RWPE1 (cell line): ENCODE measurements around the gene UPK3BL2.
A peak's percentile ranks its signal among the peaks of the same experiment; 100 is the strongest.
"Not testable (repeated sequence)": the region's sequence is repeated elsewhere in the genome, so short reads cannot be mapped to it uniquely, and the experiment has no call there.

Source experiments
- CTCF ChIA-PET: fragments of 350-600 bp; sonication (Branson Sonifier 250); formaldehyde crosslinking; extraction: SDS; loops from one replicate; lab custom pipeline; 2021; lab: Yijun Ruan, JAX
- POLR2A ChIA-PET: fragments of 400-600 bp; formaldehyde crosslinking; extraction: SDS; loops from one replicate; lab custom pipeline; 2020; ENCODE audit warnings: antibody characterized with exemption; ENCODE audit not compliant: low non-redundant PET; lab: Yijun Ruan, JAX
- DNase-seq: peaks from one replicate; pipeline ENCODE4 v3.0.0; 2012; ENCODE audit warnings: low spot score
- H3K27ac ChIP-seq: fragments of 450-650 bp; 2 replicates; pipeline ENCODE4 v1.5.1; 2017

UPK3BL2 gene

GRCh38 chr7:102544372-102544771 is 876 bp upstream of the UPK3BL2 start:
- H3K27ac ChIP-seq, CTCF ChIA-PET, DNase-seq: not testable (repeated sequence)
- POLR2A ChIA-PET, result interaction anchor here (0.6 kb wide), 1 partner anchor 112 kb away, joined by 5 read pairs; no protein-coding TSS in a partner anchor

- DNase-seq, CTCF ChIA-PET, H3K27ac ChIP-seq, POLR2A ChIA-PET: not testable (repeated sequence)
Observed at GRCh38 chr7:102542771-102543170, 725 bp downstream of the UPK3BL2 start.

GRCh38 chr7:102542083-102542482 is 1.4 kb downstream of the UPK3BL2 start:
- DNase-seq, H3K27ac ChIP-seq, POLR2A ChIA-PET, CTCF ChIA-PET: not testable (repeated sequence)

- POLR2A ChIA-PET, H3K27ac ChIP-seq, DNase-seq, CTCF ChIA-PET: not testable (repeated sequence)
Observed at GRCh38 chr7:102540604-102541003, 2.9 kb downstream of the UPK3BL2 start.

- CTCF ChIA-PET, POLR2A ChIA-PET: not testable (repeated sequence)
Observed at GRCh38 chr7:102535062-102535615, 8.4 kb downstream of the UPK3BL2 start.

GRCh38 chr7:102532127-102532526 is 11.4 kb downstream of the UPK3BL2 start:
- DNase-seq, H3K27ac ChIP-seq, POLR2A ChIA-PET, CTCF ChIA-PET: not testable (repeated sequence)

More at GRCh38 chr7:102535062-102535615, 8.4 kb downstream of the UPK3BL2 start:
- not testable (repeated sequence) for H3K27ac ChIP-seq, DNase-seq

- H3K27ac ChIP-seq, POLR2A ChIA-PET, CTCF ChIA-PET, DNase-seq: not testable (repeated sequence)
Observed at GRCh38 chr7:102531583-102531982, 11.9 kb downstream of the UPK3BL2 start.

- DNase-seq, H3K27ac ChIP-seq, CTCF ChIA-PET, POLR2A ChIA-PET: not testable (repeated sequence)
Observed at GRCh38 chr7:102527822-102528793, 15.4 kb downstream of the UPK3BL2 start.

- H3K27ac ChIP-seq, DNase-seq, CTCF ChIA-PET, POLR2A ChIA-PET: not testable (repeated sequence)
Observed at GRCh38 chr7:102527182-102527581, 16.3 kb downstream of the UPK3BL2 start.

GRCh38 chr7:102524803-102525202 is 18.7 kb downstream of the UPK3BL2 start:
- DNase-seq, CTCF ChIA-PET, H3K27ac ChIP-seq, POLR2A ChIA-PET: not testable (repeated sequence)

- H3K27ac ChIP-seq, CTCF ChIA-PET, POLR2A ChIA-PET, DNase-seq: not testable (repeated sequence)
Observed at GRCh38 chr7:102520797-102521196, 22.7 kb downstream of the UPK3BL2 start.

- POLR2A ChIA-PET, H3K27ac ChIP-seq, CTCF ChIA-PET, DNase-seq: not testable (repeated sequence)
Observed at GRCh38 chr7:102517550-102518147, 25.8 kb downstream of the UPK3BL2 start, which contains the start of gene RASA4B. TSS of gene RASA4B (minus strand) at chr7:102517777. CDS start at chr7:102517710, 67 bp downstream.

GRCh38 chr7:102516951-102517350 is 26.5 kb downstream of the UPK3BL2 start:
- CTCF ChIA-PET, DNase-seq, H3K27ac ChIP-seq, POLR2A ChIA-PET: not testable (repeated sequence)

GRCh38 chr7:102515889-102516288 is 27.6 kb downstream of the UPK3BL2 start:
- DNase-seq, H3K27ac ChIP-seq, CTCF ChIA-PET, POLR2A ChIA-PET: not testable (repeated sequence)

- CTCF ChIA-PET, POLR2A ChIA-PET, H3K27ac ChIP-seq, DNase-seq: not testable (repeated sequence)
Observed at GRCh38 chr7:102514881-102515721, 28.4 kb downstream of the UPK3BL2 start.

- peak overlapping the region; percentile 61 for H3K27ac ChIP-seq
- CTCF ChIA-PET, DNase-seq, POLR2A ChIA-PET: not testable (repeated sequence)
Observed at GRCh38 chr7:102512642-102513221, 30.8 kb downstream of the UPK3BL2 start.
